HepG2 (cell line): Measurements from ENCODE around the gene FANCG. TPM values are rescaled to one million over a fixed set of nuclear protein-coding genes. Genes with fewer than 3 reads are reported as not detected.

Source experiments
- AGO1 ChIP-seq: fragments of 200-400 bp; formaldehyde crosslinking; IDR thresholded peaks from 2 replicates; pipeline ENCODE4 v1.6.1; 2017; ENCODE audit warnings: mild to moderate bottlenecking, low read depth, low read length, moderate library complexity; ENCODE audit not compliant: poor library complexity, severe bottlenecking
- DNMT3B ChIP-seq: conservative IDR thresholded peaks from 2 replicates; pipeline ENCODE4 v1.6.1; 2016; ENCODE audit warnings: missing biosample characterization, control low read depth
- ETV5 ChIP-seq: IDR thresholded peaks from 2 replicates; pipeline ENCODE4 v1.6.1; 2018; ENCODE audit warnings: missing biosample characterization, missing genetic modification reagents, inconsistent platforms, borderline replicate concordance
- HMG20A ChIP-seq: IDR thresholded peaks from 2 replicates; pipeline ENCODE4 v1.6.1; 2016; ENCODE audit warnings: borderline replicate concordance
- KDM5A ChIP-seq: fragments of 200-600 bp; sonication (generic); IDR thresholded peaks from 2 replicates; pipeline ENCODE4 v1.7.0; 2018; ENCODE audit warnings: antibody characterized with exemption, mild to moderate bottlenecking, low read length, borderline replicate concordance
- KLF11 ChIP-seq: IDR thresholded peaks from 2 replicates; pipeline ENCODE4 v1.6.1; 2016; ENCODE audit warnings: missing compliant biosample characterization
- NR2C2 ChIP-seq: sonication (generic); formaldehyde crosslinking; IDR thresholded peaks from 2 replicates; pipeline ENCODE4 v1.4.0; 2020; ENCODE audit warnings: missing genetic modification reagents, mild to moderate bottlenecking, moderate library complexity, borderline replicate concordance
- PHF5A ChIP-seq: IDR thresholded peaks from one replicate; pipeline ENCODE4 v1.6.1; 2018; ENCODE audit warnings: low read depth, missing genetic modification reagents; ENCODE audit not compliant: unreplicated experiment
- RFX1 ChIP-seq: fragments of 450-650 bp; IDR thresholded peaks from 2 replicates; pipeline ENCODE4 v1.6.1; 2017
- RFXAP ChIP-seq: sonication (generic); formaldehyde crosslinking; IDR thresholded peaks from 2 replicates; pipeline ENCODE4 v1.4.0; 2020; ENCODE audit warnings: missing genetic modification reagents, borderline replicate concordance
- SAP130 ChIP-seq: IDR thresholded peaks from 2 replicates; pipeline ENCODE4 v1.6.1; 2016; ENCODE audit warnings: low read depth
- TP53 ChIP-seq: sonication (generic); formaldehyde crosslinking; conservative IDR thresholded peaks from 2 replicates; pipeline ENCODE4 v1.4.0; 2020; ENCODE audit warnings: missing genetic modification reagents
- ZFAT ChIP-seq: sonication (generic); formaldehyde crosslinking; conservative IDR thresholded peaks from 2 replicates; pipeline ENCODE4 v1.8.1; 2023; ENCODE audit warnings: missing genetic modification reagents, inconsistent platforms
- ZFP90 ChIP-seq: sonication (generic); formaldehyde crosslinking; IDR thresholded peaks from 2 replicates; pipeline ENCODE4 v1.8.0; 2022; ENCODE audit warnings: missing genetic modification reagents, mild to moderate bottlenecking, inconsistent platforms, borderline replicate concordance
- ZNF10 ChIP-seq: sonication (generic); formaldehyde crosslinking; IDR thresholded peaks from 2 replicates; pipeline ENCODE4 v1.4.0; 2020; ENCODE audit warnings: mild to moderate bottlenecking, low read depth, missing genetic modification reagents, borderline replicate concordance
- ZNF224 ChIP-seq: sonication (generic); formaldehyde crosslinking; IDR thresholded peaks from 2 replicates; pipeline ENCODE4 v1.5.0; 2020; ENCODE audit warnings: mild to moderate bottlenecking, missing genetic modification reagents
- ZNF382 ChIP-seq: sonication (generic); formaldehyde crosslinking; IDR thresholded peaks from 2 replicates; pipeline ENCODE4 v1.5.0; 2020; ENCODE audit warnings: missing genetic modification reagents, mild to moderate bottlenecking, borderline replicate concordance
- ZNF563 ChIP-seq: sonication (generic); formaldehyde crosslinking; IDR thresholded peaks from 2 replicates; pipeline ENCODE4 v1.8.0; 2022; ENCODE audit warnings: mild to moderate bottlenecking, moderate library complexity, missing genetic modification reagents
- ZNF724P ChIP-seq: sonication (generic); formaldehyde crosslinking; IDR thresholded peaks from 2 replicates; pipeline ENCODE4 v1.8.0; 2022; ENCODE audit warnings: missing genetic modification reagents, borderline replicate concordance
- ZNF776 ChIP-seq: sonication (generic); formaldehyde crosslinking; IDR thresholded peaks from 2 replicates; pipeline ENCODE4 v1.4.0; 2020; ENCODE audit warnings: mild to moderate bottlenecking, missing genetic modification reagents
- polyA plus RNA-seq, 8 experiments: library from polyadenylated mRNA; depleted of rRNA in 3 of 8; stranded (reverse) in 7 of 8; unstranded in 1 of 8; fragments of >200 nt; fragmentation: Illumina TruSeq in 4 of 8; extraction: Trizol in 4 of 8; gene quantifications; 2 replicates each; pipeline versions ENCODE4 v1.2.1 to v1.2.3, GENCODE V29; 2011 to 2016; ENCODE audit warnings: low read depth in 4 of 8, missing spikeins in 1 of 8, mixed read lengths in 1 of 8; ENCODE audit not compliant: insufficient read depth in 1 of 8
- total RNA-seq, 5 experiments: library from RNA; depleted of rRNA; stranded (reverse); fragments of >200 nt; fragmentation: Illumina TruSeq; extraction: Trizol; gene quantifications; 2 replicates each; pipeline ENCODE4 v1.2.3, GENCODE V29; 2016; ENCODE audit warnings: low read depth in 1 of 5
- TF ChIP-seq, protein P1 (sequence below): sonication (generic); formaldehyde crosslinking; IDR thresholded peaks from 2 replicates; pipeline ENCODE4 v1.4.0; 2020; ENCODE audit warnings: mild to moderate bottlenecking, missing genetic modification reagents
- TF ChIP-seq, protein P2 (sequence below): IDR thresholded peaks from 2 replicates; pipeline ENCODE4 v1.6.1; 2012; ENCODE audit warnings: inconsistent platforms
- TF ChIP-seq, protein P3 (sequence below): sonication (generic); formaldehyde crosslinking; IDR thresholded peaks from 2 replicates; pipeline ENCODE4 v1.8.1; 2023; ENCODE audit warnings: missing genetic modification reagents, mild to moderate bottlenecking, borderline replicate concordance
- TF ChIP-seq, protein P4 (sequence below): sonication (generic); formaldehyde crosslinking; IDR thresholded peaks from 2 replicates; pipeline ENCODE4 v1.5.0; 2020; ENCODE audit warnings: missing genetic modification reagents, mild to moderate bottlenecking, borderline replicate concordance
- TF ChIP-seq, protein P5 (sequence below): IDR thresholded peaks from 2 replicates; pipeline ENCODE4 v1.6.1; 2016; ENCODE audit warnings: mild to moderate bottlenecking

Gene FANCG
- total and polyA plus RNA-seq, 2 of the 13 experiments (the other 11 are each of a cell fraction or from before 2014, with no cell fraction given) = 14.4 to 45.1 TPM

DNA sequence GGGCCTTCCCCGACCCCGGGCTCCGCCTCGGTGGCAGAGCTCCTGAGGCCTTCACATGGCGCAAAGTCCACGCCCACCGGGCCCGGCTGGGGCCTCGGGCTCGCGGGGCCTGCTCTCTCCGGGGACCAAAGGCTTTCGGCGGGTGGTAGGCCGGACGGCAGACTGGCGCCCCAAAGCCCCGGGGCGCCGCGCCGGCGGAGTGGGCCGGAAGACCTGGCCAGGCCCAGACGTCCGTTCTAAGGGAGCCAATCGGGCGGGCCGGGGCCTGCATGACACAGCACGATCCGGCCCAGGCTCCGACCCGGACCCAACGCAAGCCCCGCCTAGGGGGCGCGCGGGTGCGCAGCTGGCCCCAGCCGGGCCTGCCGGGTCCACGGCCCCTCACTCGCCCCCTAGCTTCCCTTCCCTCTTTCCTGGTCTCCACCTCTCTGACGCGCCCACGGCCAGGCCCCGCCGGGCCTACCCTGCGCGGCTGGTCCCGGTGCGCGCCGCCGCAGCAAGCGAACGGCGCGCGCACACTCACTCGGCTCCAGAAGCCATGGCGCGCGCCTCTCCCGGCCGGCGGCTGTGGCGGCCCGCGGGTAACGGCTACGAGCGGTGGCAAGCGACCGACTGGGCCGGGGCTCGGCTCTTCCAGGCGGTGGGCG, 7.8 kb downstream of the FANCG start (continued):
- TF ChIP-seq, protein P1, sequence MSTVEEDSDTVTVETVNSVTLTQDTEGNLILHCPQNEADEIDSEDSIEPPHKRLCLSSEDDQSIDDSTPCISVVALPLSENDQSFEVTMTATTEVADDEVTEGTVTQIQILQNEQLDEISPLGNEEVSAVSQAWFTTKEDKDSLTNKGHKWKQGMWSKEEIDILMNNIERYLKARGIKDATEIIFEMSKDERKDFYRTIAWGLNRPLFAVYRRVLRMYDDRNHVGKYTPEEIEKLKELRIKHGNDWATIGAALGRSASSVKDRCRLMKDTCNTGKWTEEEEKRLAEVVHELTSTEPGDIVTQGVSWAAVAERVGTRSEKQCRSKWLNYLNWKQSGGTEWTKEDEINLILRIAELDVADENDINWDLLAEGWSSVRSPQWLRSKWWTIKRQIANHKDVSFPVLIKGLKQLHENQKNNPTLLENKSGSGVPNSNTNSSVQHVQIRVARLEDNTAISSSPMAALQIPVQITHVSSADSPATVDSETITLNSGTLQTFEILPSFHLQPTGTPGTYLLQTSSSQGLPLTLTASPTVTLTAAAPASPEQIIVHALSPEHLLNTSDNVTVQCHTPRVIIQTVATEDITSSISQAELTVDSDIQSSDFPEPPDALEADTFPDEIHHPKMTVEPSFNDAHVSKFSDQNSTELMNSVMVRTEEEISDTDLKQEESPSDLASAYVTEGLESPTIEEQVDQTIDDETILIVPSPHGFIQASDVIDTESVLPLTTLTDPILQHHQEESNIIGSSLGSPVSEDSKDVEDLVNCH = no peak
- TF ChIP-seq DNMT3B (CRISPR knock-in tag) (no peak), KDM5A (no peak), SAP130 (CRISPR knock-in tag) (peak; percentile 81), AGO1 (peak; percentile 71), ZNF10 (CRISPR knock-in tag) (no peak), ZNF724P (CRISPR knock-in tag) (peak; percentile 22), ETV5 (peak; percentile 54; the same call in 1 of the 2 replicates), NR2C2 (no peak; the same call in 1 of the 2 replicates), ZNF563 (CRISPR knock-in tag) (peak; percentile 66; the same call in 1 of the 2 replicates), RFX1 (no peak), TP53 (CRISPR knock-in tag) (no peak), ZNF776 (CRISPR knock-in tag) (peak; percentile 84), RFXAP (no peak), PHF5A (CRISPR knock-in tag) (no peak), ZFP90 (no peak), ZFAT (CRISPR knock-in tag) (no peak; the same call in 1 of the 2 replicates), KLF11 (CRISPR knock-in tag) (no peak), ZNF382 (CRISPR knock-in tag) (no peak), ZNF224 (CRISPR knock-in tag) (0 out of 2 replicates have a peak, but pooled peaks have one; percentile 18), HMG20A (CRISPR knock-in tag) (no peak)
- TF ChIP-seq, protein P2, sequence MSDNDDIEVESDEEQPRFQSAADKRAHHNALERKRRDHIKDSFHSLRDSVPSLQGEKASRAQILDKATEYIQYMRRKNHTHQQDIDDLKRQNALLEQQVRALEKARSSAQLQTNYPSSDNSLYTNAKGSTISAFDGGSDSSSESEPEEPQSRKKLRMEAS = peak; percentile 78
- TF ChIP-seq, protein P3, sequence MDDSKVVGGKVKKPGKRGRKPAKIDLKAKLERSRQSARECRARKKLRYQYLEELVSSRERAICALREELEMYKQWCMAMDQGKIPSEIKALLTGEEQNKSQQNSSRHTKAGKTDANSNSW (CRISPR knock-in tag) = no peak
- TF ChIP-seq, protein P4, sequence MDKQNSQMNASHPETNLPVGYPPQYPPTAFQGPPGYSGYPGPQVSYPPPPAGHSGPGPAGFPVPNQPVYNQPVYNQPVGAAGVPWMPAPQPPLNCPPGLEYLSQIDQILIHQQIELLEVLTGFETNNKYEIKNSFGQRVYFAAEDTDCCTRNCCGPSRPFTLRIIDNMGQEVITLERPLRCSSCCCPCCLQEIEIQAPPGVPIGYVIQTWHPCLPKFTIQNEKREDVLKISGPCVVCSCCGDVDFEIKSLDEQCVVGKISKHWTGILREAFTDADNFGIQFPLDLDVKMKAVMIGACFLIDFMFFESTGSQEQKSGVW (CRISPR knock-in tag) = 0 out of 2 replicates have a peak, but pooled peaks have one; percentile 38
- TF ChIP-seq, protein P5, sequence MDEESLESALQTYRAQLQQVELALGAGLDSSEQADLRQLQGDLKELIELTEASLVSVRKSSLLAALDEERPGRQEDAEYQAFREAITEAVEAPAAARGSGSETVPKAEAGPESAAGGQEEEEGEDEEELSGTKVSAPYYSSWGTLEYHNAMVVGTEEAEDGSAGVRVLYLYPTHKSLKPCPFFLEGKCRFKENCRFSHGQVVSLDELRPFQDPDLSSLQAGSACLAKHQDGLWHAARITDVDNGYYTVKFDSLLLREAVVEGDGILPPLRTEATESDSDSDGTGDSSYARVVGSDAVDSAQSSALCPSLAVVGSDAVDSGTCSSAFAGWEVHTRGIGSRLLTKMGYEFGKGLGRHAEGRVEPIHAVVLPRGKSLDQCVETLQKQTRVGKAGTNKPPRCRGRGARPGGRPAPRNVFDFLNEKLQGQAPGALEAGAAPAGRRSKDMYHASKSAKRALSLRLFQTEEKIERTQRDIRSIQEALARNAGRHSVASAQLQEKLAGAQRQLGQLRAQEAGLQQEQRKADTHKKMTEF (CRISPR knock-in tag) = peak; percentile 72; the same call in 1 of the 2 replicates
